ENCODE measurements around the gene SOX30. TPM values are rescaled to one million over a fixed set of nuclear protein-coding genes. Genes with fewer than 3 reads are reported as not detected.

The SOX30 gene
- total RNA-seq, 1 donor from 2014 or later: 0.12 TPM

DNA sequence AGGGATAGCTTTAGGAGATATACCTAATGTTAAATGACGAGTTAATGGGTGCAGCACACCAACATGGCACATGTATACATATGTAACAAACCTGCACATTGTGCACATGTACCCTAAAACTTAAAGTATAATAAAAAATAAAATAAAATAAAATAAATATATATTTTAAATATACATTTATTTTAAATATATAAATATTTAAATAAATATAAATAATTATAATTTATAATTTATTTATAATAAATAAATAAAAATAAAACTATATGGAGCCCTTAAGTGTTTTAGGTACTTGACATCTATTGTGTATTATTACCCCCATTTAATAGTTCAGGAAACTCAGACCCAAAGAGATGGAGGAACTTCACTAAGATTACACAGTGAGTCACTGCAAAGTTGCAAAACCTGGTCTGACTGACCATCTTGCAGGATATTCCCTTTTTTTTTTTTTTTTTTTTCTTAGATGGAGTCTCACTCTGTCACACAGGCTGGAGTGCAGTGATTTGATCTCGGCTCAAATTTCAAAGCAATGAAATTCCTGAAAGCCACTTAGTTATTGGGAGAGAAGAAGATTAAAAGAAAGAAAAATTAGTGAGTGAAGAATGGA lies 13.3 kb upstream of the SOX30 start:
- intact Hi-C loops (cut with micrococcal nuclease): no loop called here

DNA sequence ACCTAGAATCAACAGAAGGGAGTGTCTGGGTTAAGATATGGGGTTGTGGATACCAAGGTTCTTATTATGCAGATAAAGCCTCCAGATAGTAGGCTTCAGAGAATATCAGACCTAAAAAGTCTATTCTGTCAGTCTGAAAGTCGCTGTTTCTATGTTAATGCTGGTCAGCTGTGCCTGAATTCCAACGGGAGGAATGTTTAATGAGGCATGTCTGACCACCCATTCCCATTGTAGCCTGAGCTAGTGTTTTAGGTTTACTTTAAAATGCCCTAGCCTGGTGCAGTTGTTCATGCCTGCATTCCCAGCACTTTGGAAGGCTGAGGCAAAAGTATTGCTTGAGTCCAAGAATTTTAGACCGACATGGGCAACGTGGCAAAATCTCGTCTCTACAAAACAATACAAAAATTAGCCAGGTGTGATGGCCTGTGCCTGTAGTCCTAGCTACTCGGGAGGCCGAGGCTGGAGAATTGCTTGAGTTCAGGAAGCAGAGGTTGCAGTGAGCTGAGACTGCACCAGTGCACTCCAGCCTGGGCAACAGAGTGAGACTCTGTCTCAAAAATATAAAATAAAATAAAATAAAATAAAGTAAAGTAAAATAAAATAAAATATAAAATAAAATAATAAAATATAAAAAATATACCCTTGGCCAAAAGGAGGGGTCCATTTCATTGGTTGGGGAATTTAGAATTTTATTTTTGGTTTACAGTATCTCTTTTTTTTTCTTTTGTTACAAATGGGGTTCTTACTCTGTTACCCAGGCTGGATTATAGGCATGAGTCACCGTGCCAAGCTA lies 7.8 kb upstream of the SOX30 start:
- intact Hi-C loops (cut with micrococcal nuclease): no loop called here

DNA sequence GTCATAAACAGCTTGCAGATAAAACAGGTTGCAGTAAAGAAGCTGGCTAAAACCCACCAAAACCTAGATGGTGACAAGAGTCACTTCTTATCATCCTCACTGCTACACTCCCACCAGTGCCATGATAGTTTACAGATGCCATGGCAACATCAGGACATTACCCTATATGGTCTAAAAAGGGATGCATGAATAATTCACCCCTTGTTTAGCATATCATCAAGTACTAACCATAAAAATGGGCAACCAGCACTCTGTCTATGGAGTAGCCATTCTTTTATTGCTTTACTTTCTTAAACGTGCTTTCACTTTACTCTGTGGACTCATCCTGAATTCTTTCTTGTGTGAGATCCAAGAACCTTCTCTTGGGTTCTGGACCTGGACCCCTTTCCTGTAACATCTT lies 6.7 kb upstream of the SOX30 start:
- intact Hi-C loops (cut with micrococcal nuclease): no loop called here

DNA sequence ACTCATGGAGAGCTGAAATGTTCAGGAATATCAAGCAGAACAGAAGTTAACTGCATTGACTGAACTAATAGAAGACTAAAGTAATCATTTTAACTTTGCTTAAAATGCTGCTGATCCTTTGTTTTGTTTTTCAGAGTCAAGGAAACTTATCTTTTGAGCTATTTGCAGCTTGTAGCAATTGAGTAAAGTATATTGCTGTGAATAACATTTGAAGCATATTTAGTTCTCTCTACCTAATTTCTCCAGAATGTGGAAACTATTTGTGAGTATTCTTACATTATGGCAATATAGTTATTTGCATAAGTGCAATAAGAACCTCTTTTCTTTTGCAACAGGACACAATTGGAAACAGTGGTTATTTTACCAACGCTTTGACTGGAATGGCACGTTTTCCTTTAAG lies 5.3 kb upstream of the SOX30 start:
- intact Hi-C loops (cut with micrococcal nuclease): loop anchor here (2.0 kb wide), 1 partner anchor 13 kb away; the partner anchor contains the start of gene C5orf52

DNA sequence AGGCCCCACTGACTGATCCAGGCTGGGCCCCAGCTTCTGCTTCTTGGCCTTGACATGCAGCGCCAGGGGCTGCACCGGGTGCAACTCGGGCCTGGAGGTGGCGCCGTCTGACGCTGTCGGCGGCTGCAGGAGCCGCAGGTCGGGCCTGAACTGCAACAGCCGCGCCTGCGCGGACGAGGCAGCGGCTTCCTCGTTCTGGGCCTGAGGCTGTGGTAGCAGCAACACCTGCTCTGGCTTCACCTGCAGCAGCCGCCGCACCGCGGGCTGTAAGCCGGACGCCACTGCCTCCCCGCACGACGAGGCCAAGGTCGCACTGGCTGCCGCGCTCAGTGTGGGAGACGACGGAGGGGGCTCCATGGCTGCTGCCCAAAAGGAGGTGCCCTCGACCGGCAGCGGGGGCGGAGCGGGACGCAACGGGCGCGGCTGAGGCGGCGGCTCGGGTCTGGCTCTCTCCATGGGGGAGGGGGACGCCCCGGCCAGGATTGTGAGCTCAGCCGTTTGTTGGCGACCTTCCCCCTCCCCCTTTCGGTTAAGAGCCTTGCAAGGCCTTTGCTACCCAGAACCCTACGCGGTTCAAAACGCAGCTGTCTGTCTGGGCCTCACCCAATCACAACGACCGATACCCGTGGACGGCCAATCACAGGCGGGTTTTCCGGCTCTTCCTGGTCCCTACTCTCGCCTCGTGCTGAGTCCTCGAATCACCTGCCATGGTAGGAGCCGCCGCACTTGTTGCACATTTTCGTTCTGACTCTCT lies 438 bp downstream of the SOX30 start:
- intact Hi-C loops (cut with micrococcal nuclease): loop anchor here (1.0 to 5.0 kb wide), 7 partner anchors 49 to 111 kb away; partner anchors contain the start of gene LSM11

DNA sequence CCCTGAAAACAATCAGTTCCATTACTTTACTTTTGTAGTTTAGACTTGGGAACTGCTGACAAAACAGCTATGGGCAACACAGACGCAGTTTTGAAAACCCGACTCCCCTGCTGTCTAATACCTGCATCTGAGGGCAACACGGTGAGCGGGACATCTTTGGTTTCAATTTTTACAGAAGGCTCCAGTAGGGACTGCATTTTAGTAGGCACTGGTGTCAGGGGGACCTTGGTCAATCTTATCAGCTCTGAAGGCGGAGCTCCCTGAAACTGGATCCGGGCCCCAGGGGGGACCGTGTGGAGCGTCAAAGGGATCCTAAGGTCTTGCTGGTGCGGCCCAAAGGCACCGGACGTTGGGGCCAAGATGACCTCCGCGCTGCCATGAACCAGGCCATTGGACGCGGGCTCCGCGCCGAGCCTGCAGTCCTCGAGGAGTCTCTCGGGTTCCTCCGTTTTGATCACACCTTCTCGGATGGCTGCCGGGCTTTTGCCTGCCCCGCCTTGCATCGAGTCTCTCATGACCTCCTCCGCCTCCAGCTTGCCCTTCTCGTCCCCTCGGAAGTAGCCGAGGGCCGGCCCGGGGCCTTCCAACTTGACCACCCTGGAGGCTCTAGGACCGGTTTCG lies 1.1 kb downstream of the SOX30 start:
- intact Hi-C loops (cut with micrococcal nuclease): loop anchor here (1.0 to 5.0 kb wide), 7 partner anchors 48 to 110 kb away; partner anchors contain the start of gene LSM11

DNA sequence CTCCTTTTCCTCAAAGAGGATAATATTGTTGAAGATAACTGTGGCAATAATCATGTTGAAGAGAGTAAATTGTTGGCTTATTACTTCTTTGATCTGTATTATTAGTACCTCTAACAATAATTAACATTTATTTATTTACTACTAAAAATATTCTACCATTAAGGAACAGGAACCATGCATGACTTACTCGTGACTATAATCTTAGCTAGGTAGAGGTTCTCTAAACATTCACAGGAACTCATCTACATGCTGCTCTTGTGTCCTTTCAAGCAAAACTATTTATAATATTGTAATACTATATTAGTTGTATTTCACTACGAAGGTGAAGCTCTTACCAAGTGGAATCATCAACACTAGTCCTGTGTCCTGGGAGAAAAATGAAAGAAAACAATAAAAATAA lies 3.1 kb downstream of the SOX30 start:
- intact Hi-C loops (cut with micrococcal nuclease): no loop called here

DNA sequence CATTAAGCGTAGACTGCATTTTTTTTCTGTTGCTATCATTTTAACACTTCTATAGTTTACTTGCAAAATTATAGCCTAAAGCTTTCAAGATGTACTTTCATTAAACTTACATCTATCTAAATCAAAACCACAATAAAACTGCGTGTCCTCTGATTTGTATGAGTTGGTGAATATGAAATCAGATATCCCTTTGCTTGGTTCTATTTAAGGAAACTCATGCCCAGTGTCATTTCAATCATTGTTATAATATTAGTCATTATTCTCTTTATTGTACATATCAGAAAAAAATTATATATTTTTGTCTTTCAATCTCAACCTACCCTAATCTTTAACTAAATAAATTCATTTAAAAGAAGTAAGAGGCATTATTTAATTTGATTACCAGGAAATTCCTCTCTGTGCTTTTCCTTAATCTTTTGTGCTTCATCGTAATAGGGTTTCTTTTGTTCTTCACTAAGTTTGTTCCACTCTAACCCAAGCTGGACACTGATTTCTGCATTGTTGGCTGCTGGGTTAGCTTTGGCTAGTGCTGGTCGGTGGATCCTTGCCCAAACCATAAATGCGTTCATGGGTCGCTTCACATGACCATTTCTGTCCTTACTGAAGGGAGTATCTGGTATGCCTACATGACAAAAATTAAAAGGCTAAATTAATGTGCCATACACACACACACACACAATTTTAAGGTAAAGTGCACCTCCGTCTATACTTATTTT lies 3.8 kb downstream of the SOX30 start:
- intact Hi-C loops (cut with micrococcal nuclease): no loop called here

DNA sequence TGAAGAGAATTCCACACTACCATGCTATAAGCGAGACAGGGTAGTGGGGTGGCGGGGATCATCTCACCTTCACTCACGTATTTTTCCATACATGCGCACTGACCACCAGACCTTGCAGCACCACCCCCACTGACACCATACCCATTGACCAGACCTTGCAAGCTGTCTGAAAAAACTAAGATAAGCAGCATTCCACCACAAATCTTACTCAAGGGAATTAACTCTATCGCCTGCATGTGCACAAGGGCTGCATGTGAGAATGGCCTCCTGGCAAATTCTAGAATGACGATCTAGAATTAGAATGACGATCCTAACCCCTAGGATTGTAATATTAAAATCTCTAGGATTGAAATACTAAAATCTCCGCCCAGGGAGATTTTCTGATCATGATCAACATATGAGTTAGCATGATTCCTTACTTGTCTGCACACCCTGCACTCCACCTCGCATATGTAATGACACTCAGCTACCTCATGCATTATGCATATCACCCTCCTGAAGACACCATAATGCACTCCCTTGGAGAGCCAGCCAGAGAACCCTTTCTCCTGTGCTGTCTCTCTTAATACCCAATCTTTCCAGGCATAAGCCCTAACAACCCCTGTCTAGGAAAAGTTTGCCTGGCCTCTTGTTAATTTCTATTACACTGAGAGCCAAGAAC lies 11.7 kb downstream of the SOX30 start:
- intact Hi-C loops (cut with micrococcal nuclease): no loop called here

DNA sequence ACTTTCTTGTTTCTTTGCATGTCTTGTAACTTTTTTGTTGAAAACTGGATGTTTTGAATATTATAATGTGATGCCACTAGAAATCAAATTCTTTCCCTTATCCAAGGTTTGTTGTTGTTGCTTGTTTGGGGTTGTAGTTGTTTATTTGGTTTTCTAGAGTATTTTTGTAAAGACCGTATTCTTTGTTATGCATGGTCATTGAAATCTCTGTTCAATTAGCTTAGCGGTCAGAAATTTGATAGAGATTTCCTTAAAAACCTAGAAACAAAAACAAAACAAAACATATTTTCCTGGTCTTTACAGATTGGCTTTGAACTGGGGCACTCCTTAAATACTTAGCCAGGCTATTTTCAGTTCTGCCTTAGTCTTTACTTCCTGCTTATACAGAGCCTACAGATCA lies 21.9 kb downstream of the SOX30 start:
- intact Hi-C loops (cut with micrococcal nuclease): no loop called here

DNA sequence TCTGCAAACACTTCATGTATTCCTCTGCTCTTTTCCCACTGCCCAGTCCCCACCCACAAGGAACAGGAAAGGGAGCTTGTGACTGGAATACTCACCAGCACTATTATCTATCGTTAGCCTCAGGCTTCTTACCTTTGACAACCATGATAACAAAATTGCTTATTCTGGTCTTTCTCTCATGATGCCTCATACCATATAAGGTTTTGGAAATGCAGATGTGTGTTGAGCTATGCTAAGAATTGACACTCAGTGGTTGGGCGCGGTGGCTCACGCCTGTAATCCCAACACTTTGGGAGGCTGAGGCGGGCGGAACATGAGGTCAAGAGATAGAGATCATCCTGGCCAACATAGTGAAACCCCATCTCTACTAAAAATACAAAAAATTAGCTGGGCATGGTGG lies 25.4 kb downstream of the SOX30 start:
- intact Hi-C loops (cut with micrococcal nuclease): no loop called here

DNA sequence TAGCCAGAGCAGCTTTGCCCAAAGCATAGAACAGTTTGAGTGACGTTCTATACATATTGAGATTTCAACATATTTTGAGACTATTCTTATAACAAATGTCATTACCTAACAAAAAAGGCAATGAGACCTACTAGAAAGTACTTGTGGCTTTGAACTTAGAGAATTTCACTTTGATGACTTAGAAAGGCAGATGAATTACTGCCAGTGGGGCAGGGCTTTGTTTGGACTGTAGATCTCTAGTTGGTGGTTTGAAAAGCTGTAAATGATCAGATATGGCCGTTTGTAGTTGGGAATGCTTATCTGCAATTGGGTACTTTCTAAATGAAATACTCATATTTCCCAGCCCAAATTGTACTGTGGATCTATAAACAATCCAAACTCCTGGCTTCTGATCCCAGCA lies 28.1 kb downstream of the SOX30 start:
- intact Hi-C loops (cut with micrococcal nuclease): no loop called here

DNA sequence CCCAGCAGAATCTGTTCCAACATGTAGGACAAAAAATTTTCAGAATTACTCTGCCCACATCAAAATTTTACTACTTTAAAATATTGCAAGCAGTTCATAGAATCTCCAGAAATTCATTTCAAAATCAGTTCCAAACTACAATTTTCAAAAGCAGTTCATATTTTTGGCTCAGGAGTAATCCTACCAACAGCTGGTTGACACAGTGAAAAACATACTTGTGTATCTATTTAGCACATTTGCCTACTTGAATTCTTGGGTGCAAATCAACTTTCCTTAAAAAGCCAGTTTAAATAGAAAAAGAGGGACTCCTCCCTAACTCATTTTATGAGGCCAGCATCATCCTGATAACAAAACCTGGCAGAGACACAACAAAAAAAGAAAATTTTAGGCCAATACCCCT lies 31.5 kb downstream of the SOX30 start:
- intact Hi-C loops (cut with micrococcal nuclease): no loop called here

DNA sequence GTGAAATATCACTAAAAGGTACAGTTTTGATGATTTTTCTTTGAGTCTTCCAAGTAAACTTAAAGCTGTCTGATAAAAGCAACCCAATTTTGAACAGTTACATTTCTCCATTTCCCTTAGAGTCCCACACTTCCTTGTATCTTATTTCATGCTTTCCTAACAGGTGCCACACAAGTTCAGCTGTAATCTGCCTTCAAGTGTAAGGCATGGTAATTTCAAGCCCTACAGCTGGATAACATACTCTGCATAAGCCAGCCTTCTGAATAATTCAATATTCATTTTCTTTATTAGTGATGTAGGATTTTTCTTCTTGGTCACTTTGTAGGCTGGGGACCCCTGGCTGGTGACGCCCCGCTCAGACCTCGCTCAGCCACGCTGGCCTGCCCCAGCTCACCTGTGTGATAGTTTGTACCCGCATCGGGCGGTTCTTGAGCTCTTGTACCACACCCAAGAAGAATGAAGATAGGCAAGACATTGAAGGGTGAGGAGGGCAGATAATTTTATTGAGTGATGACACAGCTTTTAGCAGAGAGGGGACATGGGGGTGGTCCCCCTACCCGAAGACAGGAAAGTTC lies 34.0 kb downstream of the SOX30 start:
- intact Hi-C loops (cut with micrococcal nuclease): no loop called here

DNA sequence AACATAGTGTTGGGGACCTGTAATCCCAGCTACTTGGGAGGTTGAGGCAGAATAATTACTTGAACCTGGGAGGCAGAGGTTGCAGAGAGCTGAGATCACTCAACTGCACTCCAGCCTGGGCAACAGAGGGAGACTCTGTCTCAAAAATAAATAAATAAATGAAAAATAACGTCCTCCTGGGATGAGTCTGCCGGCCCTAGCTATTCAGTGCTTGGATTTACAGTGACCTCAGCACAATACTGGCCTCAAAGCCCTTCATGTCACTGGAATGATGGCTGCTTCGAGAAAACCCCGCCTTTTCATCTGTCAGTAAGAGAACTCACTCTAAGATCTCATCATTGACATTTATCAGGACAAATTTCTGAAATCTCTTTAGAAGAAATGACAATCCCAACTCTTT lies 35.5 kb downstream of the SOX30 start:
- intact Hi-C loops (cut with micrococcal nuclease): no loop called here

DNA sequence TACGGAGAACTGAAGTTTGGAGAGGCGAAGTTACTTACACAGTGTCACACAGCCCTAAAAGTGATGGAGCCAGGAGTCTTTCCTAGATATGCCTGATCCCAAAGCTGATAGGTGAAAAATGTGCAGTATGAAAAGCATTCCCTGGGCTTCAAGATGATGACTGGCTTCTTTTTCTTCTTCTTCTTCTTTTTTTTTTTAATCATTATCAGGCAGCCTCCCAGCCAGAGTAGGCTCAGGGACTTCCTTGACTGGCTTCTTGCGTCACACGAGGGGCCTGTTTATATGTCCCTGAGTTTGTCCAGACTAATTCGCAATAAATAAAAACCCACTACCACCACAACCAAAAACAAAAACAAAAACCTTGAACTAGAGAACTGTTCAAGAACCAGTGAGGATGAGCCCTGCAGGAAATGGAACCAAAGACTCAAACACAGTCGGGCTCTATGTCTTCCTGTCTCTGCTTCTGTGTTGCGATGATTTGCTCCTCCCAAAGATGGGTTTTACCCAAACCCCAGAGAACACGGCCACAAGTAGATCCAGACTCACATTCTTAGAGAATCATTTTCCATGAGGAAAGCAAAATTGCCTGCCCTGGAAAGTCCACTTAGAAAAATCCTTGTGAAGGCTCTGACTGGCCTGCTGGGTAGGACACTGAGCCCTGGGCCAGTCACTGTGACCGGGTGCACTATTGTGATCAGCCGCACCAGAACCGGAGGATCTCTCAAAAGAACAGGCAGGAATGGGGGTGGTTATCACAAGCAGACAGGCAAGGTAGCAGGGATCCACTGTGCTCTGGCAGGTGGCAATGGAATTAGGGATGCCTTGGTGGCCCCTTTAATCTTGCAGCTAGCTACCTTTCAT lies 38.6 kb downstream of the SOX30 start:
- intact Hi-C loops (cut with micrococcal nuclease): loop anchor here (2.0 kb wide), 1 partner anchor 57 kb away; the partner anchor contains the start of gene C5orf52

DNA sequence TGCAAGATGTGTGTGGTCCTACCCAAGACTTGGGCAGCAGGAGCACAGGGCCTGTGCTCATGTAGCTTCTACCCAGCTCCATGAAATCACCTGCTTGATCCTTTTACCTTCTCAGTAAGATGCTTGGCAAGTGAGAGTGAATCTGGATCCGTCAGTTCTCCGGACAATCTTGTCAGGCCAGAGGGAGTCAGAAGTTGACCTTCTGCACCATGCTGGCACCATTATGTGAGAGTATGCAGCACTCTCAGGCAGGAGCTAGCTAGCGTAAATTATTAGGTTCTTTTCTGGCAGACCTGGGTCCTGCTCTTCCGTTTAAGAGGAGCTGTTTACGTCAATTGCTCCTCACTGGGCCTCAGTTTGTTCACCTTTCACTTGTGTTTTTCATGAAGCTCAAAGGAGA lies 39.7 kb downstream of the SOX30 start:
- intact Hi-C loops (cut with micrococcal nuclease): loop anchor here (2.0 kb wide), 1 partner anchor 58 kb away; the partner anchor contains the start of gene C5orf52

DNA sequence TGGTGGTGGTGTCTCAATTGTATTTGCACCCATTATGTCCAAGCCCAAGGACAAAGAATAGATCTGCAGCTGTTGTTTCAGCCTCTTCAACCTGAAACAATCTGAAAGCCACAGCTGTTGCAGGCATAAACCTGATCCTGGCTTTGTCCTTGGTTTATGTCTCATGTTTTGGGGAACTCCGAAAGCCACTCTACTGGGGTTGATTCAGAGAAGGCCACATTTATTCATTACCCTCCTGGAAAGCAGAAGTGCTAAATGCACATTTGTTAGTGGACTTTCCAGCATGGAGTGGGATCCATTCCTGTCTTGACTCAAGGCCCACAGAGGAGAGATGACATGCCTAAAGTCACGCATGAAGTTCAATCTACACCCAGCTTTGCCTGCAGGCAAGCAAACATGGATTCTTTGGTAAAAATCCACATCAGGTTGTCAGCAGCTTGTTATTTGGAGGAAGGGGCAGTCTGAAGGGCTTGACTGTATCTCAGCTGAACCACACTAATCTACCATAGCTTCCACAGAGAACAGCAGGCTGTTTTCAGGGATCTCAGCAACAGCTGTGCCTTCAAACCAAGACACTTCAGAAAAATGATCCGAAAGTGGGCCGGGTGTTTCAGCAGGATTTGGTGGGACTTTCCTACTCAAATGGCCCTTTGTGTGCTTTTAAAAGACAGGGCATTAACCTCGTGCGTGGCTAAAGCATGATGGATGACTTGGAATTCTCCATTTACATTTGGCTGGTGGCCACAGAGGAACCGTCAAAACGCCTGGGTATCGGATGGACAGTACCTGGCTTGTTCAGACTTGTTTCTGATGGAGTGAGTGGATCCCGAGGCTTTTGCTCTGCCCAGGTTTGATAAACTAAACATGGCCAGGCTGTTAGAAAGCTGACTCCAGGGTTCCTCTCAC lies 40.4 kb downstream of the SOX30 start:
- intact Hi-C loops (cut with micrococcal nuclease): loop anchor here (2.0 kb wide), 1 partner anchor 59 kb away; the partner anchor contains the start of gene C5orf52

Measured in T-helper 1 cell treated with Interleukin-12 subunit alpha and Interleukin-12 subunit beta and Interleukin-4 antibody, amounts not matched to agents 30 ng/mL and 1 ng/mL, for 36 hours (primary cell).